HG03460 (cell line): Measurements from ENCODE around the gene PEAK1.
"Not testable (repeated sequence)": the region's sequence is repeated elsewhere in the genome, so short reads cannot be mapped to it uniquely, and the experiment has no call there.

ENCODE experiments used
- ATAC-seq: cut with Tn5 transposase; IDR thresholded peaks from one replicate; pipeline ENCODE4 v1.9.1; 2021; ENCODE audit not compliant: unreplicated experiment

Gene PEAK1

GRCh38 chr15:77185242-77185785 lies 234.6 kb downstream of the PEAK1 start:
- no peak for ATAC-seq

GRCh38 chr15:77184352-77184751 lies 235.6 kb downstream of the PEAK1 start:
- ATAC-seq: not testable (repeated sequence)

GRCh38 chr15:77183066-77183465 lies 236.8 kb downstream of the PEAK1 start:
- no peak for ATAC-seq

- ATAC-seq: peak; percentile 49
Observed at GRCh38 chr15:77181305-77182074, 238.4 kb downstream of the PEAK1 start.

- ATAC-seq: no peak
Observed at GRCh38 chr15:77180757-77181156, 239.1 kb downstream of the PEAK1 start.

- ATAC-seq: no peak
Observed at GRCh38 chr15:77180270-77180669, 239.6 kb downstream of the PEAK1 start.

GRCh38 chr15:77179541-77179998 lies 240.3 kb downstream of the PEAK1 start:
- ATAC-seq: peak; percentile 51

GRCh38 chr15:77178411-77178810 lies 241.5 kb downstream of the PEAK1 start:
- no peak for ATAC-seq

- not testable (repeated sequence) for ATAC-seq
Observed at GRCh38 chr15:77176148-77176547, 243.8 kb downstream of the PEAK1 start.

GRCh38 chr15:77173487-77173886 lies 246.4 kb downstream of the PEAK1 start:
- no peak for ATAC-seq

- no peak for ATAC-seq
Observed at GRCh38 chr15:77171221-77171967, 248.5 kb downstream of the PEAK1 start.

- no peak for ATAC-seq
Observed at GRCh38 chr15:77168616-77169015, 251.3 kb downstream of the PEAK1 start.

GRCh38 chr15:77168141-77168540 lies 251.8 kb downstream of the PEAK1 start:
- ATAC-seq: no peak

- no peak for ATAC-seq
Observed at GRCh38 chr15:77167406-77167805, 252.5 kb downstream of the PEAK1 start.

GRCh38 chr15:77163781-77164384 lies 256.0 kb downstream of the PEAK1 start:
- ATAC-seq: no peak

GRCh38 chr15:77162872-77163633 lies 256.9 kb downstream of the PEAK1 start:
- ATAC-seq: no peak

GRCh38 chr15:77160562-77161478 lies 259.1 kb downstream of the PEAK1 start:
- no peak for ATAC-seq

GRCh38 chr15:77156000-77156399 lies 263.9 kb downstream of the PEAK1 start:
- not testable (repeated sequence) for ATAC-seq

GRCh38 chr15:77148191-77148590 lies 271.7 kb downstream of the PEAK1 start:
- ATAC-seq: no peak

- no peak for ATAC-seq
Observed at GRCh38 chr15:77145370-77145769, 274.5 kb downstream of the PEAK1 start.
